Left lobe of liver (tissue), 2 donors: ENCODE data around the gene ALK. TPM values are rescaled to one million over a fixed set of nuclear protein-coding genes. Genes with fewer than 3 reads are reported as not detected.

Source experiments
- ATAC-seq: fragments of 200-7000 bp; cut with Tn5 transposase; one replicate; pipeline ENCODE4 v1.9.1; 2020; ENCODE audit warnings: mild to moderate bottlenecking, moderate library complexity
- DNase-seq: peaks from one replicate; pipeline ENCODE4 v3.0.0-alpha.2; 2020; ENCODE audit warnings: low spot score
- total RNA-seq: library from RNA; stranded (reverse); gene quantifications from one replicate; pipeline ENCODE4 v1.2.1, GENCODE V29; 2021
- donor health status: DM: no; HTN: no; CAD: no; lungs with moderate emphysema.
- donor health status: DM: no; HTN: yes; CAD: no.

Gene ALK
- total RNA-seq, 1 donor from 2014 or later = not detected

DNA sequence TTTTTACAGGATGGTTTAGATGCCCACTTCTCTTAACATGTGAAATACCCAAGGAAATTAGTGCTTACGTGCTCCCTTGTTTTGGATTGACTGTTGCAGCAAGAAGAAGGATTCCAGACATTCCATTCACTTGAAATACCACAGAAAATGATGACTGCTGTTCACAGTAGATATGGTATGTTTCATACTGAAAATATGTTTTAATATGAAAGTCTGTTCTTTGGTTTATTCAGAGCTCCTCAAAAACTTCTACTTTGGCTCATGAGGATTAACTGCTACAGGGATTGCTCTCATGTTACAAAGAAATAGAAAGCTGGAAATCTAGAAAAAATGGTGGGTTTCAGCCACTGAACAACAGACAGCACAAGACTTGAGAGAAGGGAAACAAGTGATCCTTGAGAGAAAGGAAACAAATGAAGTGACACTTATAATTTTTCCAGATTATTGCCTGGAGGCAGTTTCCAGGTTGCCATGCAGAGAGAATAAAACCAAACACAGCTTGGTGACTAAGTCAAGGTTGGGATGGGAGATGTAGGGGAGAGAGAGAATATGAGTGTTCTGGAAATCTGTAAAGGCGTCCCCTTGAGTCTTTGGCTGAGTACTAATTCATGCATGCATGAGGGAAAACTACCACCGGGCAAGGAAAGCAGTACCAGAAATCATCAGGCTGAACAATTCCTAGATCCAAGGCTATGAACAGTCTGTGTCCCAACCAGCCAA, 458.0 kb downstream of the ALK start:
- DNase-seq (no peak), ATAC-seq (no peak)

DNA sequence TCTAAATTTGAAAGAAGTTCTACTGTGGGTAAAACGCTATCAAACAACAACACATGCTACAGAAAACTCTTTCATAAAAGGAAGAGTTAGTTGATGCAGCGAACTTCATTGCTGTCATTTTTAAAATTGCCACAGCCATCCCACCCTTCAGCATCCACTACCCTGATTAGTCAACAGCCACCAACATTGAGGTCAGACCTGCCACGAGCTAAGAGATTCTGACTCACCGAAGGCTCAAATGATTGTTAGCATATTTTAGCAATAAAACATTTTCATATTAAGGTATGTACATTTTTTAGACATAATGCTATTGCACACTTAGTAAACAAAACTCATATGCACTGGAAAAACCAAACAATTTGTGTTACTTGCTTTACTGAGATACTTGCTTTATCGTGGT, 459.1 kb downstream of the ALK start:
- DNase-seq = no peak
- ATAC-seq = no peak

DNA sequence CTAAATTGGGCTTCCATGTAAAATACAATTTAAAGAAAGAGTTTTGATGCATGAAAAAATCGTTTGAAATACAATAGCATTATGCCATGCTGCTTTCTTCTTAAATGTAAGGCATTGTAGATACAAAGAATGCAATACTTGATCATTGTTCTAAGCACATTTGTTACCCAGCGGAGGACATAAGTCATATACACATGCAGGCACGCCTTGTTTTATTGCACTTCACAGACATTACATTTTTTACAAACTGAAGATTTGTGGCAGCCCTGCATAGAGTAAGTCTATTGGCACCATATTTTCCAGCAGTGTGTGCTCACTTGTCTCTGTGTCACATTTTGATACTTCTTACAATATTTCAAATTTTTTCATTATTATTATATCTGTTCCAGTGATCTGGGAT, 461.2 kb downstream of the ALK start:
- DNase-seq (no peak), ATAC-seq (no peak)

DNA sequence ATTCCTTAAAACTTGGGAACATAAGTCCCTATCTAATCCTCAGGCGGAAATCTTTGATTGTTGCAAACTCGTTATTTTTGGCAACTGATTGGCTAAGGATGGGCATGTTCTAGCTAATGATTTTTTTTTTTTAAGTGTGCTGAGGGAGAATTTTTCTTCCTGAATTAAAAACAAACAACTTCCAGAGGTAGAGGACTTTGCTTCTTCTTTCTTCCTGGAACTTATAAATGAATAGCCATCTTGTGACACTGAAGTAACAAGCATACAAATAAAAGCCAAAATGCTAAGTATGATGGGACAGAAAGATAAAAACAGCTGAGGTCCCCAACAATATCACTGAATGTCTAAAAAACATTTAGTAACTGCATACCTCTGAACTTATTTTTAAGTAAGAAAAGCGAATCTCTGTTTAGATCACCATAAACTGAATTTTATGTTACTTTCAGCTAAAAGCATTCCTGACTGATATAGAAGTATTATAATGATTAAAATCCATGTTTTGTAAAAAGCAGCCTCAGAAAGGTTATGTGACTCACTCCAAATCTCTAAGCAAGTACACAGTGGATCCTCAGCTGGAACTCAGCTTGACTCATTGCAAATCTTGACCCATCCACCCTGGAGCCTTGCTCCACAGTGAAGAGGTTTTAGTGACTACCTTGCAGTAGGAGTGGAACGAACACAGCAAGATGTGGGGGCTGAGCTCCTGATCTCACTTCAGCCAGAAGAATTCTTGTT, 461.8 kb downstream of the ALK start:
- no peak for ATAC-seq
- DNase-seq = no peak

DNA sequence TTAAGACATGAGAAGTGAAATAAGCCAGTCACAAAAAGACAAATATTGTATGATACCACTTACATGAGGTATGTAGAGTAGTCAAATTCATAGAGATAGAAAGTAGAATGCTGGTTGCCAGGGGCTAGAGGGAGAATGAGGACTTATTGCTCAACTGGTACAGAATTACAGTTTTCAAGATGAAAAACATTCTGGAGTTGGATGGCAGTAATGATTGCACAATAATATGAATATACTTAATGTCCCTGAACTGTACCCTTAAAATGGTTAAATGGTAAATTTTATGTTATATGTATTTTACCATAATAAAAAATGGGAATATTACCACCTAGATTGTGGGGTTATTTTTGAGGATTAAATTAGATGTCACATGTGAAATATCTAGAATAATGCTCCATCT, 465.0 kb downstream of the ALK start:
- ATAC-seq = no peak
- DNase-seq = no peak

DNA sequence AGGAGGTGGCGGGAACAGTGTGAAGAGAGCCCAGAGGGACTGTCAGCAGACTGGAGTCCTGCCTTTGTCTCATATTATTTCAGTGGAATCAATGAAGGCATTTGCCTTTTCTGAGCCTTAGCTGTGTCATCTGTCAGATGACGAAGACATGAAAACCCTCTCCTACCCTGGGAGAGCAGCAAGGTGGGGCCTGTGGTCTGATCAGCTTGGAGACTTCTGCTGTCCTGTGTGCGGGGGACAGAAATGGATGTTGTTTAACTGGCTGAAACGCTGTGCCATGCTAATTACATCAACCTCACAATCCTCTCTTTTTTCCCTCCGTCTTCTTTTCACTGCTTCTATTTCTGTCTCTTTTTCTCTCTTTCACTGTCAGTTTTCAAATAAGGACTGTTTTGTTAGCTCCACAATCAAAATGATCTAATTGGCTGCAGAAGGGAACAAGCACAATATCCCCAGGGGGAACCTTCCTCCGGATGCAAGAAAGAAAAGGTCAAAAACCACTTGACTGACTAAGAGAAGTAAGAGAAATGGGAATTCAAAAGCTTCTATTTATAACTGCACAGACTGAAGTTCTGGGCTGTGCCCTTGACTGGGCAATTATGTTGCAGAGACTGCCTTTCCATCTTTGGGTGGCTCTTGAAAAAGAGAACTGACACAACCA, 466.1 kb downstream of the ALK start:
- ATAC-seq (no peak), DNase-seq (no peak)

DNA sequence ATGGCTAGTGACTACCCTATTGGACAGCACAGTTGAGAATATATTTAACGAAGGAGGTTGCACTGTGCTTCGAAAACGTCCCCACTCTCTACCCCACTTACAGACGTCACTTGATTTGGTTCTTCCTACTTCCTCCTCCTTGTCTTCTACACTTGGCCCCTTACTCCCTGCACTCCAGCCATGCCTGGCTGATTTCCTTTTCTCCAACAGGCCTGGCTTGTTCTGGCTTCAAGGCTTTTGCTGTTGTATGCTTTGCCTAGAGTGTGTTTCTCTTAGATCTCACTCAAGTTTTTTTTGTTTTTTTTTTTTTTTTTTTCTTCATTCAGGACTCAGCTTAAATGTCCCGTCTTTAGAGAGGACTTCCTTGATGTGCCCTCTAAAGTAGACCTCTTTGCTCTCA, 469.4 kb downstream of the ALK start:
- ATAC-seq = no peak
- DNase-seq = no peak

DNA sequence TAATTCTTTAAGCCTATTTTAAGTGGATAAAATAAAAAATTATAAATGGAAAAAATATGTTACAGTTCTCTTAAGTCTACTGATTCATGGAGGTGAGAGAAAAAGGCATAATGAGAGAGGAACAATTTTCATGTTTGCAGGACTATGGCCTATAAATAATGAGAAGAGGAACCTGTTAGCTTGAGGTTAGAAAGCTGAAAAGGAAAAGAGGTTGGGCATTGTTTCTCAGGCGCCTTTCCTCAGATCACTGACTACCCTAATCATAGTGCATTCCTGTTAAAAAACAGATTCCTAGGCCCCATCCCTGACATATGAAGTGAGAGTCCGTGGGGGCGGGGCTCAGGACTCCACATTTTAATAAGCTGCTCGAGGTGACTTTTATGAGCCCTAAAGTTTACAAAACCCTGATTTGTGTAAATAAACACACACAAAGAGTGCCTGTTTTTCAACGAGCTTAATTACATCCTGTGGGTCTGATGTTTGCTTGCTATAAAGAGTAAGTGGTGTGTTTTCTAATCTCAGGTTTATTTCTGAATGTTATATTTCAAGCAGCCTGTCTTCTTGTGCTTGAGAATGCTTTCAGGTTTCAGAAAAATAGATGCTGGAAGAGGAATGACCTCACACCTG, 470.7 kb downstream of the ALK start:
- no peak for DNase-seq
- ATAC-seq = no peak

DNA sequence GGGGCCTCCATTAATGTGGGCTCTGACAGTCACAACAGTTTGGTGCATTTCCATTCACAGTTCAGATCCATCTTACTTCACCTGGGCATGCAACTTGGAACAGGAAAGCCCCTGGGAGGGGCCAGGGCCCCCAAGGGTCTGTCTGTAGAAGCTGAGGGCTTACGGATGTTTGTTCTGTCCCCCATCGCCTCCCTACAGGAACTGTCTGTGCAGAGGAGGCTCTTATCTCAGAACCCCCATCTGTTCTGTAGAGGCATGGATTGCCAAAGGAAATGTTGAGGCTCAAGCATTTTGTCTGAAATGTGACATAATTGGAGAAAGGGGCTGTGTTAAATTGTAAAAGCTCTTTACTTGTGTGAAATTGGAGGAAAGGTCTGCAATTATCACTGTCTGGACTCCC, 471.9 kb downstream of the ALK start:
- no peak for DNase-seq
- no peak for ATAC-seq

DNA sequence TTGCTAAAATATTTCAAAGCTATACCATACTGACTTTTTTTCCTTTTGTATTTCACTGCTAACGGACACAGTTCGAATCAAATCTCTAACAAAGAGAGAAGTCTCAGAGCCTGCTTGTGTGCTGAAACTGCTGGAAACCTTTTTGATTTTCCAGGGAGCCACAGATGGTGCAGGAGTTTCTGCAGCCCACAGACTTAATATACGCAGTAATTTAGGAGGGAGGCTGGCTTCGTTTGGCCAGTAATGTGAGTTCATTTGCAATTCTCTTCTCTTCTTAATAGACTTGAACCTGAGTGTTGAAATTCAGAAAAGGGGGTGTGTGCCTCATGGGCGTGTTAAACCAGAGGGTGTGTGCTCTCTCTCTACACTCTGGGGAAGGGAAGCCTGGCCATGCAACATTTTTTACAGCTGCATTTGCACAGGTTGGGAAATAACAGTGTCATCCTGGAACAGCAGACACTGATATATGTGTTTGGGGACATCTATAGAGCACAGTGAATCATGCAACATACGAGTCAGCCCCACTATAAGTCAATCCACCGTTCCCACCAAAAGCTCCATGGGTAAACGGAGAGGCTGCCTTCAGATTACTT, 473.2 kb downstream of the ALK start:
- no peak for DNase-seq
- ATAC-seq = no peak

DNA sequence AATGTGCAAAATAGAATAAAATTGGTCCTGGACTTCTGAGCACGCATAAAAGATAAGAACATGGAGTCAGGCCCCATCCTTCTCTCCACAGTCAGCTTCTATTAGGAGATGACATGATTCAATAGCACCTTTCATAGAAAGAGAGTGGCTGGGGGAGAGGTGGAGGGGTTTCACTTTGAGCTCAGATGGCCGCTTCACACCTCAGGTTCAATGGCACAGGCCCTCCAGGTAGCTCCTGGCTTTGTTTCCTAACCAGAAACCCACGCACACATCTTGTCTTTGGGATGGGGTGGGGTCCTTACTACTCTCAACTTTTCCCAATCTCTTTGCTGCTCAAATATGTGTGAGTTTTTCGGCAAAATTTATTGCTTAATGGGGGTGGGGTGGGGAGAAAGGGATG, 473.9 kb downstream of the ALK start:
- DNase-seq (no peak), ATAC-seq (no peak)

DNA sequence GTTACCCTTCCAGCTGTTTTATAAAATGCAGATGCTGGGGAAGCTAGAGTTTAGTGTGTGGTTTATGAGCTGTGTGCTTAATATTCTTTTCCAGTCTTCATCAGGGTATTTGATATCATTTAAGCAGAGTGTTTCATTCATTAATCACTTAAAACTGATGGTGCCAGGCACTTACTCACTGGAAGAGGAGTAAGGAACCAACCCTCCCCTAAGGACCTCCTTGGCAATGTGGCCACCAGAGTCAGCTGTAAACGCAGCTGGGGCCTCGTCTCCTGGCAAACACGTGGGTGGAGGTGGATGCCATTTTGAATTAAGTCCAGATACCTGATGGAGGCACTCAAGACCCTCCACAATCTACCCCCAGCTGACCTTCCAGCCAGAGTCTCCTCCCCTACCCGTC, 474.5 kb downstream of the ALK start:
- DNase-seq (no peak), ATAC-seq (no peak)

DNA sequence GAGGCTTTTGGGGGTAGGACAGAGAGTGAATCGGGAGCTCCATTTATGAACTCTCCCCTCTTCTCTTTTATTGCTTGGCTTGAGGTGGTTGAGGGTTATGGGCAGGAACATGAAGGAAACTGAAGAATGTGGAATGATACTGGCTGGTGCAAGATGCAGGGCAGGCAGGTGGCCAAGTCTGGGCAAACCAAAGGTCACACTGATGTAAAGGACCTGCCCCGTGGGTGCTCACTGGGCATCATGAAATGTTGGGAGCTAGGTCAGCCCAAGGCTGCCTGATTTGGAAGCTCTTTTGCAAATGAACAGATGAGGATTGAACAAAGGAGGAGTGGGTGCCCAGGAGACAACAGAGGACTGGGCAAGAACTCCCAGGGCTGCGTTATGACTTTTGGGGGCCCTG, 477.2 kb downstream of the ALK start:
- DNase-seq = no peak
- ATAC-seq = peak; percentile 70

DNA sequence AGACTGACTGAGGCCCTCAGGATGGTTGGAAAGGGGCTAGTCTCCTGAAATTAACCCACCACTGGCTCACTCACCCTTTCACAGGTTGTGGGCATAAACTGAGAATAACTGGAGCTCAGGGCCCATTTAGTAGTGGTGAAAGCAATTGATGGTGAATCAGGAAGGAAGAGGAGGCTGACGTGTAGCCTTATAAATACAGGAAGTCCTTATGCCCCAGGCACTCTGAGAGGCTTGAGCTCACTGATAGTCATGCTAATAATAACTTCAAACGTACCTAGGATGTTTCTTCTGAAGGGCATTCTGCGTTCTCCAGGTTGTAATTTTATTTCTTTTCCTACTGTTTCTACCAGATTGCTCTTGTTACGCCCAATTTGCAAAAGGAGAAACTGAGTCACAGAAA, 477.8 kb downstream of the ALK start:
- no peak for DNase-seq
- ATAC-seq = no peak

DNA sequence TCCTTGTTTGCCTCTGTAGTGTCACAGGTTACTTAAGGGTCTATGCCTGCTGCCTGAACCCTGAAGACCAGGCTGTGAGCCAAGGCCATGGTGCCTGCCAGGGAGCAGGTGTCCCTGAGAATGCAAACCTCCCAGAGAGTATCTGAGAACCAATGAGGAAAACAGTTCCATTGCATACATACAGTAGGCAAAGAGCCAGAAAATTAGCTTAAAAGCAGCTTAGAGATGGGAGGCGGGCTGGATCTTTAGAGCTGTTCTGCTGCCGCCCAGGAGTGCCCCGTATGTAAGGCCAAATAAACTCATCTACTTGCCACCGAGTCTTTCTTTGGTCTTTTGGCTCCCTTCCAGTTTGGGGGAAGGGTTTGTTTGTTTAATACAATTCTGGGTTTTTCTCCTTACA, 478.2 kb downstream of the ALK start:
- DNase-seq = no peak
- ATAC-seq = no peak

DNA sequence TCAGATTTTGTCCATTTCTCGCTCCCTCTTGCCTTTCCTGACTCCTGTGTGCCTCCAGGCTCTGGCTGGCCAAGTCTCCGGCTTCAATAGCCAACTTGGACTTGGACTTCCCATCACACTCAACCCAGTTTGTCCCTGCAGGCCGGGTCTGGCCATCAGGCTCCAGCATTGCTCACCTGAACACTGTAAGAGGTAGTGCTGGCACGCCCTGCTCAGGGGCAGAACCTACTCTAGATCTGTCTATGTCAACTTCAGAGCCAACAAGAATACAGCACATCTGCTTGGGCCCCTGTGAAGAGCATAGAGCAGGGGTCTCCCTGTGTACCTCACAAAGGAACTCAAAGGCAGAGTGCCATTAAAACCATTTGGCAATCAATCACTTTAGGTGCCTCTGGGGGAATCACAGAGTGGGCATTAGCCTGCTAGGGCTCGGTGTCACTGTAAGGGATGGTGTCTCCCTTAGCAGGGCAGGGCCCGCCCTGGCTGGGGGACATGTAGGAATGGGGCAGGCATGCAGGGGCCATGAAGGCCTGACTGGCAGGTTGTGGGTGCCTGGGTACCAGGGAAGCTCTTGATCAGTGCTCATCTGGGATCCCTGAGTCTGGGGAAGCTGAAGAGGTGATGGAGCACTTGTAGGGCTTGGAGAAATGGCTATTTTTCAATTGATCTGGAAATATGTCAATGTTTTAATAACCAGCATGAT, 480.3 kb downstream of the ALK start:
- DNase-seq = no peak
- no peak for ATAC-seq

DNA sequence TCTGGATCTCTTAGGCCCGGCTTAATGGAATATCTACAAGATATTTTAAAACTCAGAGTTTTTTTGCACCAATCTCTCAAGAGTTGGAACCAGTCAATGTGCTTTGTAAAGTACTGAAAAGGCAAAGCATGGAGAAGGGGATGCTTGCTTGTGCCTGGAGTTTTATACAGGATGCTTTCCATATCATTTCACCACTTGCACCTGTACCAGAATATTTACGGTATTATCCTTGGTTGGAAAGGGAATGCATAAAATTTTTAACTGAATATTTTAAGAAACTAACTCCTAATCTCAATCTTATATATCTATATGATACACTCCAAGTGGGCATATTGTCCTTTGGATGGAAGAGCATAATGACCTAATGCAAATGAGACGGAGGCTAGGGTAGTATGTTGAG, 487.5 kb downstream of the ALK start:
- DNase-seq (no peak), ATAC-seq (no peak)

DNA sequence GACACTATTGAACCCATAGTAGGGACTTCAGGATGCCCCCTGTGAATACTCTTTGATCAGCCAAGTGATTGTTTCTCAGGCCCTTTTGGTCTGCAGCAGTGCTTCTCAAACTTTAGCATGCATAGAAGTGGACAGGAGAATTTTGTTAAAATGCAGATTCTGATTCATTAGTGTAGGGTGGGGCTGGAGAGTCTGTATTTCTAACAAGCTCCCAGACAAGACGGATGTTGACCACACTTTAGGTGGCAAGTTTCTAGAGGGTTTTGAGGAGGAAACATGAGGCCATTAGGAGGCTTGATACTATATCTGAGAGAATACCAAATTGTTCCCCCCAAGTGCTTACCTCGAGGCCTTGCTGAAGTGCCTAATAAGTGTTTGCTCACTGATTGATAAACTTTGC, 488.3 kb downstream of the ALK start:
- DNase-seq = no peak
- ATAC-seq = no peak

DNA sequence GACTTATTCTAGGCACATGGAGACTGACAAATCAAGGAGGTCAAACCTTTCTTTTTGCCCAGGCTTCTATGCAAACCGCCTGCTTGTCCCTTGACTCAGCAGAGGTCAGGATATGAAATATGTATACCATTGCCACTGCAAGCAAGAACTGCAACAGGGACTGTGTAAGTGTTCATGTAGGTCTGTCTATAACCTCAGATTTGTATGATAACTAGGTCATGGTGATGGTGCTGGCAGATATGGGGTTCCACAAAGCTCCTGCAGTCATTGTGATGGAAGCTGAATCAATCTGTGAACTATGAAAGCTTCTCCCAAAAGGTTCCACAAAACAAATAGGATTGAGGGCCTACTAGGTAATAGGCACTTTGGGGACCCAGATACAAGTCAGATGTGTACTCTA, 489.9 kb downstream of the ALK start:
- ATAC-seq (no peak), DNase-seq (no peak)

DNA sequence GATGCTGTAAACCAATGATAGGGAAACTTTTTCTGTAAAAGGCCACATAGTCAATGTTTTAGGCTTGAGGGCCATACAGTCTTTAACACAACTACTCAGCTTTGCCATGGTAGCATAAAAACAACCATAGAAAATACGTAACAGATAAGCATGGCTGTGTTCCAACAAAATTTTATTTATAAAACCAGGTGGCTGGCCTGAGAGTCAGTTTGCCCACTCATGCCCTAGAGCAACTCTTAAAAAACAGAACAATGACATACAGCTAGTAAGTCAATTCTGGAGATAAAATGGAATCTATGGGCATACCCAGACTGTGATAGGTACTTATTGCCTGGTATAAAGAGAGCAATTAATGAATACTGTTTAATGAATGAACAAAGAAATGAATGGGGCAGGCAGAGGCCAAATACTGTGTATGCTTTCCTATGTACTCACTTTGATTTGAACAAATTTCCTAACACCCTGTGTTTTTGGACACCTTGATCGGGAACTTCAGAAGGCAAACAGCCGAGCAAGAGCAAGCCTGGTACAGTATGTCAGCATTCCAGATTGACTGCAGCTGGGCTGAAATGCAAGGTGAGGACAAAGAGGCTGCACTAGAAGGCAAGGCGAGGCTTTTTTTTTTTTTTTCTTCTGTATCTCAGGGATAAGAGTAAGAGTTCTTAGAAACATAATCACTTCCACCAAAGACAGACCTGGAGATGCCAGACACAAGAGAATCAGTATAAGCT, 490.8 kb downstream of the ALK start:
- peak; percentile 19 for ATAC-seq
- no peak for DNase-seq
